Measurements from ENCODE around the gene LHPP.

The LHPP gene

DNA sequence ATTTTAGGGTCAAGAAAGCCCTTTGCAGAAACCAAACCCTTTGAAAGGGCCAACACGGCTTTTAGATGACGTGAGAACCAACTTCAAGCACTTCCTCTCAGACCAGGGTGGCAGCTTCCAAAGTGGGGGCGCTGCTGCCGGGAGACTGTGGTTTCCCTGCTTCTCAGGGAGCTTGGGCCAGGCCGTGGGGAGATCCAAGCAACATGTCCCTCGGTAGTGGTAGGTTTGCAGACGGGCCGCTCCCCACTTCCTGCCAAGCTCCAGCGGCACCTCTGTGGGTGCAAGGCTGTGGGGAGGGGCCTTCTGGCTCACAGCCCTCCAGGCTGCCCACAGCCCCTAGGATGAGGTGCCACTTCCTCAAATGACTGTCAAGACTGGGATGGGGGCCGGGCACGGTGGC, 150.1 kb downstream of the LHPP start:
- DNase-seq, result no peak

GRCh38 chr10:124612611-124613498, 151.2 kb downstream of the LHPP start:
- no peak for DNase-seq

DNA sequence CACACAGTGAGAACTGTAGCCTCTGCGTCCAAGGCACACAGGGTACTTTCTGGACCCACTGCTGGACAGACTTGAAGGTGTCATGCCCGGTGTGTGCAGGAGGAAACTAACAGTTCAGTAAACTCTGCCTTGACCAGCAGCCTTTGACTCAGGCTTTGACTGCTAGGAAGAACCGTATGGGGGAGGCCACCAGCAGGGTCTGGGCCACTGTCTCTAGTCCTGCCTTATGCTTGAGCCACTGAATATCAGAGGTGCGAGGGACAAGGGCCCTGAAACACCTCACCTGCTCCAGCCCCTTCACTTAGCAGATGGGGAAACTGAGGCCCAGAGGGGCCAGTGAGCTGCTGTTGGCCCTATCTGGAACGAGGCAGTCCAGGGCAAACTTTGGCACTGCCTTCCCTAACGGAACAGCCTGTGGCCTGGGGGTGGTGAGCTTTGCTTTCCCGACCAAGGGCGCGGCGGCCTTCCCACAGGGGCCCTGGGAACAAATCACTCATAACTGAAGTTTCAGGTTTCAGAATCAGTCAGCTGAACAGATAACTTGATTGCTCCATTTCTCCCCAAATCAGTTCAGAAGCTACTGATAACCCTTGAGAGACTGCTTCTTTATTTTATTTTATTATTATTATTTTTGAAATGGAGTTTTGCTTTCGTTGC, 152.5 kb downstream of the LHPP start:
- DNase-seq, result no peak

DNA sequence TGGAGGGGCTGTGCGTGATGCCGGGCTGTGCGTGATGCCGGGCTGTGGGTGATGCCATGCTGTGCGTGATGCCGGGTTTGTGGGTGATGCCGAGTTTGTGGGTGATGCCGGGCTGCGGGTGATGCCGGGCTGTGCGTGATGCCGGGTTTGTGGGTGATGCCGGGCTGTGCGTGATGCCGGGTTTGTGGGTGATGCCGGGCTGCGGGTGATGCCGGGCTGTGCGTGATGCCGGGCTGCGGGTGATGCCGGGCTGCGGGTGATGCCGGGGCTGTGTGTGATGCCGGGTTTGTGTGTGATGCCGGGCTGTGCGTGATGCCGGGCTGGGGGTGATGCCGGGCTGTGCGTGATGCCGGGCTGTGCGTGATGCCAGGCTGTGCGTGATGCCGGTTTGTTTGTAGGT, 153.6 kb downstream of the LHPP start:
- no peak for DNase-seq

- no peak for DNase-seq
These were observed 154.6 kb downstream of the LHPP start for GRCh38 chr10:124616040-124616835.

DNA sequence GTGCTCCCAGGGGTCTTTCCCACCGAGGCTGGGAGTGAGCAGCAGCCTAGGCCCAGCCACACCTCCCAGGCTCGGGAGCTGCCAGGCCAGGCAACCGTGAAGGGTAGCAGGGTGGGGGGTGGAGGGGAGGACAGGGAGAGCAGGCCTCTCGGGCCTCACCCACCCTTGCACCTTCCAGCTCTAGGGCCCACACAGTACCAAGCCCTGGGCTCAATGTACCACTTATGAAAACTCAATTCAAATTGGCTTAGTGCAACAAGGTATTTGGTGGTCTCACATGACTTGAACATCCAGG, 155.2 kb downstream of the LHPP start:
- DNase-seq, result no peak

DNA sequence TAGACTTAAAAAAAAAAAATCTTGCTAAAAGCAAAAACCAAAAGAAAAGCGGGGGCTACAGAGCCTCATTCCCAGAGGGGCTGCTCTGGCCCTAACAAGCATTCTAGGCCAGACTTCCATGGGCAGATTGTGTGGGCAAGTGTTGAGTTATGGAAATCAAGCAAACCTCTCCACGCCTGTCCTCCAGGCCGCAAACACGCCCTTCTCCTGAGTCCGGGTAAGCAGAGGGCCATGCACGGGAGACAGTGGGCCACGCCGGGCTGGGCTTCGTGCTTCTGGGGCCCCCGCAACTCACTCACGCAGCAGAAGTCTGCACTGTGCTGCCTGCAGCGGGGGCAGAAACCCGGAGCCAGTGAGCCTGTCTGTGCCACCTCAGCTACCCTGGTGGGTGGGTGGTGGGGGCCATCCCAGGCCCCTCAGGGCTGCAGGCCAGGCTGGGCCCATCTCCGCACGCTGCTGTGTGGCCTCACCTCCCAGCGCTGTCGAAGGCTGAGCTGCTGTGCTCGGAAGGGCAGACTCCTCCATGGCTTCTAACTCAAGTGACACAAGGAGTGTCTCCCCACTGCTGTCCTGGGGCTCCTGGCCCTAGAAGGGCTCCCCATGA, 156.9 kb downstream of the LHPP start:
- DNase-seq, result no peak

- peak; percentile 55 for DNase-seq
These were observed 157.6 kb downstream of the LHPP start for GRCh38 chr10:124619195-124619594.

DNA sequence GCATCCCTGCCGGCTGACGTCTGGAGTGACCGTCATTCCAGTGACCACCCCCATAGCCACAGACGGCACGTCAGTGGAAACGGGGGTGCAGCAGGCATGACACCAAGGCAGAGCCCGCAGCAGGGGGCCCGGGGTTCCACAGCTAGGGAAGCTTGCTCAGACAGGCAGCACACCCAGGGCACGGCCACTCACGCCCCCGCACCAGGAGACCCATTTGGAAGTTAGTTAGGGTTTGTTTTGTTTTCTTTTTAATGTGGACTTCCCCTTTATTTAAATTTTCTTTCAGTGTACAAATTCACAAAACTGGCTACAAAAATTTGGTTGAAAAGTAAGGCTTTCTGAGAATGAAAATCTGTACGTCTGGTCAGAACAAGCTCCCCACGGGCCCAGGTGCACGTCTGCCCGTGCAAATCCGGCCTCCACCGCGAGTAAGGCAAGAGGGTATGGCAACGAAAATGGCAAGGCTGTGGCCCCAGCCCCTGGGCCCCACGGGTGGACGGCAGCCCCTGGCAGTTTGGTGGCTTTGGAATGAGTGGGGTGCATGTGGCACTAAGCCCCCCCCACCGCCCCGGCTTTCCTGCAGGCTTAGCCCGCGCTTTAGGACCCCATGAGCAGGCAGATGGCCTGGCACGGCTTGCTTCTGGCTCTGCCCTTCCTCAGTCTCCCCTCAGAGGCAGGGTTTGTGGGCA, 158.3 kb downstream of the LHPP start:
- DNase-seq, result no peak

DNA sequence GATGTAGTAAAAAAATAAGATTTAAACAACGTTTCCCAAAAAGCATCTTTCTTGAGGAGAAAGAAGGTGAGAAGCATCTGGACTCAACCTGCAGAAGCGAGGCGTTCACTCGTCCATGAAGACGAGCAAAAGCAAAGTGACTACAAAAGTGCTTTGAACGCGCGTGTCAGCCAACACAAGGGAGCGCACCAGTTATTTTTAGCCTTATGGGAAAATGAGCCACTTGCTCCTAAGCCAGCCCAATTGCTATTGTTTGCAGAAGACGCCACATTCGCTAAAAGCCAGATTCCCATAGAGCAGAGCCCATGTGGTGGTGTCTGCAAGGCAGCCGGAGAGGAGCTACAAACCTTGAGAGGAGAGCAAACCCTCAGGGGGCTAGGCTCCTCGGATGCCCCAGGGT, 160.0 kb downstream of the LHPP start:
- peak; percentile 62 for DNase-seq

GRCh38 chr10:124622158-124622557, 160.5 kb downstream of the LHPP start:
- peak; percentile 74 for DNase-seq

DNA sequence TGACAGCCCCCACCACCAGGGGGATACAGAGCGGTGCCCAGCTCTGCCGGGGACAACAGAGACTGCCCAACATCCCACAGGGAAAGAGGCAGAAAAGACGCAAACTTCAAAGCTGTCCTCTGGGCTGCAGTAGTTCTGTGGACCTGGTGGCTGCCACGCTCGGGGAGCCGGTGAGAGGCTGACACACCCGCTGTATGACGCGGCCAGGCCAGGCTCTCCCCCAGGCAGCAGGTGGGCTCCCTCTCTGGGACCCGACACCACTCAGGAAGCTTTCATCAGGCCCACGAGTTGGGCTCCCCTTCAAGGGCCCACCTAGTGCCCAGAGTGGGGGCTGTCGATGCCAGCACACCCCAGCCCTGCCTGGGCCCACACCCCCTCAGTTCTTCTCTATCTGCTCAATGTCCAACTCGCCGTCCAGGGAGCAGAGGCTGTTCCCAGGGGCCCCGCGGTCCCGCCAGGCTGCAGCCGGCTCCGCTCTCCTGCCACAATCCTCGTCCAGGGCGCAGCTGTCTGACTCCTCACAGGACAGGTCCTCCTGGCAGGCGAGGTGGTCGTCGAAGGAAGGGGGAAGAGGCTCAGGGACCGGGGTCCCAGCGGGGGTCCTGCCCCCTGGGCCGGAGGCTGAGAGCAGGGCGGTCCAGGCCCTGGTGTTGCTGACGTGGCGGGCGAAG, 161.4 kb downstream of the LHPP start:
- DNase-seq, result no peak

- no peak for DNase-seq
These were observed 162.4 kb downstream of the LHPP start for GRCh38 chr10:124624006-124624405.

DNA sequence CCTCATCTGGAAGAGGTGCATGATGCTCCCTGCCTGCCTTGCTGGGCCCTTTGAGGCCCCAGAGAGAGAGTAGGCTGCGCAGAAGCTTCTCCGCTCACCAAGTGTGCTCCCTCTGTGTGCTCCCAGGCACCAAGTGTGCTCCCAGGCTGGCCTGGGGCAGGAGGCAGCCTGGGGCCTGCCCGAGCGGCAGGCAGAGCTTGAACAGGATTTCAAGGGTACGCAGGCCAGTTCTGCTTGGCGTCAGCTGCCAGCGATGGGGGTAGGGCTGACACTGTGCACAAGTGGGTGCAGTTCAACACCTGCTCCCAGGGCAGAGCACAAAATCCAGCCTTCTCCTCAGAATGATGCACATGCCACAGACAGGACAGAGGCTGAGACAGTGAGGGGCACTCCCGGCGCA, 162.8 kb downstream of the LHPP start:
- peak; percentile 52 for DNase-seq

DNA sequence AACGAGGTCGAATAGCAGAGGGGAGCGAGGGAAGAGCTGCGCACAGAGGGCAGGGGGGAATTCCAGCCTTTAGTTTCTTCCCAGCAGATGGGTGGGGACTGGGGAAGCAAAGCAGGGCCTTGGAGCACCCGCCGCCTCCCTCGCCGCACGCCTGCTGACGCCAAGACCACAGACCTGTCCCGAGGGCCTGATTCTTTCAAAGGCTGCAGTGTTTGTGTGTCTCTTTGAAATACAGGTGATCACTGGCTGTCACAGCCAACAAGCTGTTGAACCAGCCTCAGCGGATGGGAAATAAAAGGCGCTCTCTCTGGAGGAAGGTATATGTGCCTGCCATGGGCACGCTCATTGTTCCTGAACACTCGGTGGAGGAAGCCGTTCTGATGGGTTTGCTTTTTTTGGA, 163.3 kb downstream of the LHPP start:
- peak; percentile 52 for DNase-seq

DNA sequence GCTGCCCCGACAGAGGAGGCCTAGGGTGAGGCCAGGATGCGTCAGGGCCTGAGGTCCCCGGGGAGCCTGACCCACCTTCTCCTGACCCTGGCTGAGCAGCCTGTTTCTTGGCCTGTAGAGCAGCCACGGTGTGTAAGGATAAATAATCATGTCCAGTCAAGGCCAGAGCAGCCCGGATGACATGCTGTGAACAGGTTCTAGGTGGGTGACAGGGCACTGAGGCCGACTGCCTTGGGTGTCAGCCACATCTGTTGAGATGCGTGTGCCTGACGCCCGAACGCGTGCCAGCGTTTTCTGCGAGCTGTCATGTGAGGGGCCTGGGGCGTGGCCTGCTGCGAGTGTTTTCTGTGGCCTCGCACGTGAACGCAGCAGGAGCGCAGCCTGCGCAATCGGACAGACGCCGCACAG, 164.2 kb downstream of the LHPP start:
- DNase-seq, result no peak

DNA sequence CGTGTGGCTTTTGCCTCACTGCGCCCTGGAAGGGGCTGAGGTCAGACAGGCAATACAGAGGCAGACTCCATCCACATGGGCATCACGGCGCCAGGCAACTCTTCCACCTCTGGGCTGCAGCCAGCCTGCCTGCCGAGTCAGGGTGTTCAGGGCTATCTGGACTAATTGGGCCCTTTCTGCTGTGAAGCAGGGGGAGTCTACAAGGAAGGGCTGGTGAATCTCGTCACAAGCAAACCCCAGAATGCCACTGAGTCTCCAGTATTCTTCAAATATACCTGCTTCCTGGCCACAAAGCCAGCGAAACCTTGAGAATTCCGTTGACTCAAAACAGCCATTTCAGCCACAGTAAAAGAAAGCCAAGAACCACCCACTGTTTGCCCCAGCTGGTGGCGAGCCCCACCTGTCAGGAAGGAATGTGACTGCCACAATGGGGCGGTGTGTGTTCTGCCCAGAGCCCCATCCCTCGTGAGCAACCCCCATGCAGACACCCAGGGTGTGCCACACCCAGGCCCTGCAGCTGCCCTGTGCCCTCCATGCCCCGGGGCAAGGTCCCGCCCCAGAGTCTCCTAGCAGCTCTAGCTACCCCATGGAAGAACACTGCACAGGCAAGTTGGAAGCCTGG, 165.2 kb downstream of the LHPP start:
- DNase-seq, result peak; percentile 17

GRCh38 chr10:124627866-124628675, 166.4 kb downstream of the LHPP start:
- no peak for DNase-seq

DNA sequence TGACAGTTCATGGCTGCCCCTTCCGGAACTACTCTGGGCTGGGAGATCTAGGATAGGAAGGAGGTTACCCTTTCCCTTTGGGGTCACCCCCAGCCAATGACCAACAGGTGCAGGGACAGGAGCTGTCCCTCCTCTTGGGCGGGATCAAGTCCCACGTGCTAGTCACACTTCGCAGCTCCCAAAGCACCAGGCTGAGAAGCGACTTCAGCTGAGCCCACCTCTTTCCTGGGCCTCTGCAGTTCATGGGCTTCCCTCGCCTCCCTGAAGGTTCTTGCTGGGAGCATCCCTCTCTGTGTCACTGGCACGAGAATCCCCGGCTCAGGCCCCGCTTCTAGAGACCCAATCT, 167.0 kb downstream of the LHPP start:
- DNase-seq, result no peak

- no peak for DNase-seq
These were observed 167.8 kb downstream of the LHPP start for GRCh38 chr10:124629415-124629814.

- DNase-seq, result no peak
These were observed 168.2 kb downstream of the LHPP start for GRCh38 chr10:124629842-124630241.

Data from NCI-H1092 treated with DMSO at 0.1 percent for 48 hours (cell line).